Right lobe of liver (tissue), 6 donors: ENCODE data around the gene SH3RF3. TPM values are rescaled to one million over a fixed set of nuclear protein-coding genes. Genes with fewer than 3 reads are reported as not detected.

Experiments used
- ATAC-seq, 4 donors: fragments of 200-7000 bp; cut with Tn5 transposase; one replicate each; pipeline ENCODE4 v1.9.1; 2020; ENCODE audit warnings: mild to moderate bottlenecking in 4 of 4, moderate library complexity in 4 of 4
- DNase-seq, 3 donors: peaks; one replicate each; pipeline ENCODE4 v3.0.0-alpha.2; 2020
- H3K27ac ChIP-seq, 3 donors: fragments of 200-600 bp; one replicate each; pipeline ENCODE4 v1.8.0; 2022
- H3K27me3 ChIP-seq, 2 donors: fragments of 200-600 bp; one replicate each; pipeline ENCODE4 v1.8.0; 2022
- H3K36me3 ChIP-seq, 4 donors: fragments of 200-600 bp; sonication (generic) in 1 of 4; one replicate each; pipeline versions ENCODE4 v1.5.1 to v1.8.0; 2017 to 2022; ENCODE audit warnings: control low read depth in 1 of 4
- H3K4me1 ChIP-seq, 4 donors: fragments of 200-600 bp; sonication (generic) in 1 of 4; one replicate each; pipeline versions ENCODE4 v1.5.1 to v1.8.0; 2017 to 2022; ENCODE audit warnings: control low read depth in 1 of 4
- H3K4me3 ChIP-seq, 3 donors: fragments of 200-600 bp; one replicate each; pipeline ENCODE4 v1.8.0; 2022
- H3K9me3 ChIP-seq, 4 donors: fragments of 200-600 bp; sonication (generic) in 1 of 4; one replicate each; pipeline versions ENCODE4 v1.5.1 to v1.8.0; 2017 to 2022; ENCODE audit warnings: control low read depth in 1 of 4
- POLR2A ChIP-seq: fragments of 450-650 bp; IDR thresholded peaks from one replicate; pipeline ENCODE4 v1.6.1; 2017; ENCODE audit warnings: antibody characterized with exemption, mild to moderate bottlenecking
- WGBS: methylation state at CpG from one replicate; pipeline ENCODE4 v1.1.6; 2018; ENCODE audit warnings: low coverage, low lambda C conversion rate; ENCODE audit not compliant: insufficient coverage; ENCODE audit errors: missing lambda C conversion rate; 5-methylcytosine and 5-hydroxymethylcytosine counted together
- intact Hi-C, 2 donors: fragments of 100-400 bp; cut with DNase I; formaldehyde crosslinking; loops; one replicate each; pipeline versions ENCODE4 v1.11.2 to v1.14.1; 2022
- total RNA-seq, 6 experiments: library from RNA; depleted of rRNA in 2 of 6; stranded (reverse); fragments of >200 nt in 2 of 6; fragmentation: NEBNext Ultra II Directional in 3 of 6; extraction: Animal tissue kit (Norgen Biotek cat#: 25700) in 3 of 6; gene quantifications; one replicate each; pipeline versions ENCODE4 v1.1.0 to v1.2.4, GENCODE V29; 2016 to 2023
- TF ChIP-seq, protein P1 (sequence below), 4 donors: fragments of 200-600 bp in 3 of 4; fragments of 450-650 bp in 1 of 4; IDR thresholded peaks; one replicate each; pipeline versions ENCODE4 v1.5.1 to v1.8.0; 2016 to 2022; ENCODE audit warnings: antibody characterized with exemption in 4 of 4, mild to moderate bottlenecking in 2 of 4
- donor health status: DM: no; HTN: yes; CAD: no.
- donor health status: DM: no; HTN: no; CAD: no.
- donor health status: DM: no; HTN: no; CAD: no.
- donor health status: DM: no; HTN: yes; CAD: no.
- donor health status: DM: no; HTN: yes; CAD: no.

SH3RF3 gene
- total RNA-seq, 6 experiments from 2014 or later, result 0.68 to 1.6 (median 1.2) TPM

DNA sequence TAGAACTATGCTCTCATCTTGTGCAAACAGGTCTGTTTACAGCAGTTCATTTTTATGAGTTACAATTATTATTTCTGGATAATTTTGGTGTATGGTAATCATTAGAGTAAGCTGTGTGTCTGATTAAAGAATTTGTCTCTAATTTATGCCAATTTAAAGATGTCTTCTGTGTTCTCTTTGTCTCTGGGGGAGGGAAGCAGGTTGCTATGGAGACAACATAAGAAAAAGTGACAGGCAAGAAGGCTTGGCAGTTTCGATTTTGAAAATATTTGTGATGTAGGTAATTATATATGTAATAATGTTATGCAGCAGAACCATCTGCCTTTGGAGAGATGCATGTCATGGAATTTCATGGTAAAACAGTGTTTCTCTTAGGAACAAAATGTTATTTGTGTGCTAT, 78.2 kb downstream of the SH3RF3 start:
- intact Hi-C loops, result no loop called here
- WGBS, result 60% methylated on average over 1 of the region's 1 CpG
- no peak overlapping the region for H3K27ac ChIP-seq
- no peaks in the 10 kb centered on the region for H3K36me3 ChIP-seq
- DNase-seq, result no peak
- H3K9me3 ChIP-seq, result no peaks in the 10 kb centered on the region
- TF ChIP-seq, protein P1, sequence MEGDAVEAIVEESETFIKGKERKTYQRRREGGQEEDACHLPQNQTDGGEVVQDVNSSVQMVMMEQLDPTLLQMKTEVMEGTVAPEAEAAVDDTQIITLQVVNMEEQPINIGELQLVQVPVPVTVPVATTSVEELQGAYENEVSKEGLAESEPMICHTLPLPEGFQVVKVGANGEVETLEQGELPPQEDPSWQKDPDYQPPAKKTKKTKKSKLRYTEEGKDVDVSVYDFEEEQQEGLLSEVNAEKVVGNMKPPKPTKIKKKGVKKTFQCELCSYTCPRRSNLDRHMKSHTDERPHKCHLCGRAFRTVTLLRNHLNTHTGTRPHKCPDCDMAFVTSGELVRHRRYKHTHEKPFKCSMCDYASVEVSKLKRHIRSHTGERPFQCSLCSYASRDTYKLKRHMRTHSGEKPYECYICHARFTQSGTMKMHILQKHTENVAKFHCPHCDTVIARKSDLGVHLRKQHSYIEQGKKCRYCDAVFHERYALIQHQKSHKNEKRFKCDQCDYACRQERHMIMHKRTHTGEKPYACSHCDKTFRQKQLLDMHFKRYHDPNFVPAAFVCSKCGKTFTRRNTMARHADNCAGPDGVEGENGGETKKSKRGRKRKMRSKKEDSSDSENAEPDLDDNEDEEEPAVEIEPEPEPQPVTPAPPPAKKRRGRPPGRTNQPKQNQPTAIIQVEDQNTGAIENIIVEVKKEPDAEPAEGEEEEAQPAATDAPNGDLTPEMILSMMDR (IDR thresholded peaks at IDR 0.05), result no peak
- no peak for TF ChIP-seq POLR2A
- H3K27me3 ChIP-seq, result no peaks in the 10 kb centered on the region
- no peaks in the 10 kb centered on the region for H3K4me1 ChIP-seq
- no peak for ATAC-seq
- no peak overlapping the region for H3K4me3 ChIP-seq

GRCh38 chr2:109208071-109208950, 79.3 kb downstream of the SH3RF3 start:
- Histone ChIP-seq H3K27me3 (no peaks in the 10 kb centered on the region), H3K36me3 (no peaks in the 10 kb centered on the region), H3K4me3 (no peak overlapping the region), H3K27ac (no peak overlapping the region), H3K4me1 (no peaks in the 10 kb centered on the region), H3K9me3 (no peaks in the 10 kb centered on the region)
- TF ChIP-seq, protein P1 (IDR thresholded peaks at IDR 0.05), result peak in 2 of 4 donors; percentile 3 to 19
- TF ChIP-seq POLR2A, result no peak
- peak in 1 of 3 donors; percentile 43 for DNase-seq
- 56% methylated on average over 1 of the region's 3 CpGs for WGBS
- intact Hi-C loops, result no loop called here
- ATAC-seq, result peak in 2 of 4 donors; percentile 17 to 33

DNA sequence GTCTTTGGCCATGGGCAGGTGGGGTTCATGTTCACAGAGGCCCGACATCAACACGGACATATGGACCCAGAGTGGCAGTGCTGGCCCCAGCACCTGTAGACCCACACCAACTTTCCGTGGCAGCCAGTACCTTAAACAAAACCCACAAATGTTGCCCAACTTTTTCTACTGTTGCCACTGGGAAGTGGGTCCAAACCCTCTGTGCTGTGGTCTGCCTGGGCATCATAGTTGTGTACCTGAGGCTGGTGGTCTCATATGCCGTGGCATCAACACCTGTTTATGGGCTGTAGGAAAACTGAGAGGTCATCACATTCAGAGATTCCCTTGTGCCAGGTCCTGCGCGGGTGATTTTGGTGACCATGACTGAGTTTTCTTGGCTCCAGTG, 79.9 kb downstream of the SH3RF3 start:
- intact Hi-C loops, result no loop called here

DNA sequence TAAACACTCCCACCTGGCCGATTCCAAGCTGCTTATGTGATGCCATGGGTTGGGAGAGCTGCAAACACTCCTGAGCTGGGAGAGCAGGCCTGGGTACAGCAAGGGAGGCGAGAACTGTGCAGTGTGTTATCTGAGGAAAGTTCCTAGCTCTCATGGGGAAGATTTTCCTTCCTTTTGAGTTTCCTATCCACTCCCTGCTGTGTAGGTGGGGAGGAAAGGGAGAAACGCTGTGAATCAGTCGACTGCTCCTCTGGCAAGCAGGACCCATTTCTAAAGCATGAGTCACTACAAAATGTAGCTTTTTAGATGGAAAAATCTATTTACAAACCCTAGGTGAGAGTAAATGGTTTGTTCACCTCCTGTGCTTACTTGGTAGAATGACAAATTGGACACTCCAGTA, 80.4 kb downstream of the SH3RF3 start:
- Histone ChIP-seq H3K4me1 (no peaks in the 10 kb centered on the region), H3K36me3 (no peaks in the 10 kb centered on the region), H3K27me3 (no peaks in the 10 kb centered on the region), H3K9me3 (no peaks in the 10 kb centered on the region), H3K4me3 (no peak overlapping the region), H3K27ac (no peak overlapping the region)
- ATAC-seq, result peak in 2 of 4 donors; percentile 47 to 79
- WGBS, result 38% methylated on average over 4 of the region's 4 CpGs
- TF ChIP-seq, protein P1 (IDR thresholded peaks at IDR 0.05), result no peak
- no peak for TF ChIP-seq POLR2A
- intact Hi-C loops, result no loop called here
- no peak for DNase-seq

More for the DNA sequence above, 79.9 kb downstream of the SH3RF3 start:
- WGBS, result 92% methylated on average over 5 of the region's 6 CpGs
- H3K9me3 ChIP-seq, result no peaks in the 10 kb centered on the region
- DNase-seq (no peak), ATAC-seq (no peak)
- no peak overlapping the region for H3K4me3 ChIP-seq
- TF ChIP-seq POLR2A, result no peak
- TF ChIP-seq, protein P1 (IDR thresholded peaks at IDR 0.05), result no peak
- no peaks in the 10 kb centered on the region for H3K36me3 ChIP-seq
- H3K4me1 ChIP-seq, result no peaks in the 10 kb centered on the region
- H3K27ac ChIP-seq, result no peak overlapping the region
- H3K27me3 ChIP-seq, result no peaks in the 10 kb centered on the region
